ENCODE measurements around the gene TSPAN13.

TSPAN13 gene

DNA sequence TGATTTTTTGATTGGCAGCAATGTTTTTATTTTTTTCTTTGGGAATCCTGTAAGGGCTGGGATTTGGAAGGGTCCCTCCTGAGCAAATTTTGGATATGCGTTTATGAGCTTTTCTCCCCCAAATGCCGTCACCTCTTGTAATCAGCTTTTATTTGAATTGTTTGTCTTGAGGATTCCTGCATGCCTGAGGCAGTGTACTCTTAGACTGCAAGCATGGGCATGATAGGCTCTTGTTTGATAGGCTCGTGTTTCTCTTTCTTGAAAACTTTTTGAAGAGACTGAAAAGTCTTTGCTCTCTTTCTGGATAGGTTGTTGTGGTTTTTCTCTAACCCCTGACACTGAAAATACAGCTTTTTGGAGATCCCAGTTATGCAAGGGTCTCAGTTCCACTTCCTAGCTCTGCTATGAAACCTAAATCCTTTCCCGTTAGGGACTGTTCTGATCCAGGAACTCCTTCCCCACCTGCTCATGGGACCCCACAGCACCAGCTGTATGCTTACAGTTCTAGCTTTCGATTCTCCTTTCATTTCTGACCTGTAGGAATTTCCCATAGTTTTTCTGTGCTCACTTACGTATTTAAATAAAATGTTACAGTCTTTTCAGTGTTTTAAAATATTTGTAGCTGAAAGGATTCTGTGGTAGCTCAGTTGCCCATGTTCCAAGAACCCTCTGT, 17.2 kb downstream of the TSPAN13 start:
- DNase-seq (ENCODE audit: low read depth): peak; percentile 8
- TF ChIP-seq, protein P1, sequence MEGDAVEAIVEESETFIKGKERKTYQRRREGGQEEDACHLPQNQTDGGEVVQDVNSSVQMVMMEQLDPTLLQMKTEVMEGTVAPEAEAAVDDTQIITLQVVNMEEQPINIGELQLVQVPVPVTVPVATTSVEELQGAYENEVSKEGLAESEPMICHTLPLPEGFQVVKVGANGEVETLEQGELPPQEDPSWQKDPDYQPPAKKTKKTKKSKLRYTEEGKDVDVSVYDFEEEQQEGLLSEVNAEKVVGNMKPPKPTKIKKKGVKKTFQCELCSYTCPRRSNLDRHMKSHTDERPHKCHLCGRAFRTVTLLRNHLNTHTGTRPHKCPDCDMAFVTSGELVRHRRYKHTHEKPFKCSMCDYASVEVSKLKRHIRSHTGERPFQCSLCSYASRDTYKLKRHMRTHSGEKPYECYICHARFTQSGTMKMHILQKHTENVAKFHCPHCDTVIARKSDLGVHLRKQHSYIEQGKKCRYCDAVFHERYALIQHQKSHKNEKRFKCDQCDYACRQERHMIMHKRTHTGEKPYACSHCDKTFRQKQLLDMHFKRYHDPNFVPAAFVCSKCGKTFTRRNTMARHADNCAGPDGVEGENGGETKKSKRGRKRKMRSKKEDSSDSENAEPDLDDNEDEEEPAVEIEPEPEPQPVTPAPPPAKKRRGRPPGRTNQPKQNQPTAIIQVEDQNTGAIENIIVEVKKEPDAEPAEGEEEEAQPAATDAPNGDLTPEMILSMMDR (conservative IDR thresholded peaks at IDR 0.05; ENCODE audit: low read depth, low read length): no peak
- no peak overlapping the region for H3K4me3 ChIP-seq (ENCODE audit: low read depth, low read length)

DNA sequence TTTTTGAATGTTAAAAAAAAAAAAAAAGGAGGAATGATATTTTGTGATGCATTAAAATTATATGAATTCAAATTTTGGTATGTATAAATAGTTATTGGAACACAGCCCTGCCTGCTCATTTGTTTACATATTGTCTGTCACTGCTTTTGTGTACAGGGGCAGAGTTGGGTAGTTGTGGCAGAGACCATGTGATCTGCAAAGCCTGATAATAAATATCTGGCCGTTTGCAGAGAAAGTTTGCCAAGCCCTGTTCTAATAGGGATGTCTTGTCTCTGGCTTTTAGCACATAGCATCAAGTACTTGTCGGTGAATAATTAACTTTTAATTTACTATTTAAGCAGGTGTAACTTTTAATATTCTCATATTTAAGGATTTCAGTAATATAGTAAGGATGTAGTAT, 19.8 kb downstream of the TSPAN13 start:
- no peak overlapping the region for H3K4me3 ChIP-seq (ENCODE audit: low read depth, low read length)
- TF ChIP-seq, protein P1 (conservative IDR thresholded peaks at IDR 0.05; ENCODE audit: low read depth, low read length): no peak
- DNase-seq (ENCODE audit: low read depth): no peak

DNA sequence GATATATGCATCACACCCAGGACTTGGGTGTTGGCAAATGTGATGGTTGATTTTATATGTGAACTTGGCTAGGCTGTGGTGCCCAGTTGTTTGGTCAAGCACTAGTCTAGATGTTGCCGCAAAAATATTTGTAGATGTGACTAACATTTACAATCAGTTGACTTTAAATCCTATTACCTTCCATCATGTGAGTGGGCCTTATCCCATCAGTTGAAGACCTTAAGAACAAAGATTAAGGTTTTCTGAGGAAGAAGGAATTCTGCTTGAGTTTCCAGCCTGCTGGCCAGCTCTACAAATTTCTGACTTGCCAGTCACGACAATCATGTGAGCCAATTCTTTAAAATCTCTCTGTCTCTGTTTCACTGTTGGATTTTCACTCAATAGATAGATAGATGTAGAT, 20.3 kb downstream of the TSPAN13 start:
- TF ChIP-seq, protein P1 (conservative IDR thresholded peaks at IDR 0.05; ENCODE audit: low read depth, low read length): no peak
- DNase-seq (ENCODE audit: low read depth): no peak
- no peak overlapping the region for H3K4me3 ChIP-seq (ENCODE audit: low read depth, low read length)

DNA sequence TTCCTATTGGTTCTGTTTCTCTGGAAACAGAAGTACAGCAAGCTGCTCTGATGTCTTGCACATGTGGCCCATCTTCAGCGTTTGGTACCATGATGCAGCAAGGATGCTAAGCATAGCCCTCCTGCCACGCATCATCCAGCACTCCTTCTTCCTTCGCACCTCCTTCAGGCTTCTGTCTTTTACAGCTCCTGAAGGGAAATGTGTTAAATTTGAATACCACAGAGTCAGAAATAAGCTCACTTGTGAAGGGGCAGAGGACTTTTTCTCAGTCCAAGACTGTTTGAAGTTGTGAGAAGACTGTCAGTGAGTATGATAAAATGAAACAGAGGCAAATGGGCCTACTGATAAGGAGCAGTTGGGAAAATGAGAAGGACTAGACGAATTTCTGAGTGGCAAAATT, 20.7 kb downstream of the TSPAN13 start:
- no peak overlapping the region for H3K4me3 ChIP-seq (ENCODE audit: low read depth, low read length)
- no peak for DNase-seq (ENCODE audit: low read depth)
- TF ChIP-seq, protein P1 (conservative IDR thresholded peaks at IDR 0.05; ENCODE audit: low read depth, low read length): no peak

DNA sequence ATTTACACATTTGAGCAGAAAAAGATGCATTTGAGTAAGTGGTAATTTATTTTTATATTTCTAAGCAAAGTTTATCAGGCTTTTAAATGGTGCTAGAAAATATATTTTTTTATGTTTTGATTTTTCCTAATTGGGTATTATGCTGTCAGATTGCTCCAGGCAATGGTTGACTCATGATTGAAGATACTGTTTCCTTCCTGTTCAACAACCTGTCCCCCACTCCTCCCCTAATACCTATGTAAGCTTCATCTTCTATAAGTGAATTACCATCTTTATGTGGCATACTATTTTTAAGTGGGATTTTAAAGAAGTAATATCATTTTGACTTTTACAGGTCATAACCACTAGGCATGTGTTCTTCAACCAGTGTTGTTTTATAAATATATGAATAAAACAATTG, 21.4 kb downstream of the TSPAN13 start:
- TF ChIP-seq, protein P1 (conservative IDR thresholded peaks at IDR 0.05; ENCODE audit: low read depth, low read length): no peak
- no peak for DNase-seq (ENCODE audit: low read depth)
- H3K4me3 ChIP-seq (ENCODE audit: low read depth, low read length): no peak overlapping the region

DNA sequence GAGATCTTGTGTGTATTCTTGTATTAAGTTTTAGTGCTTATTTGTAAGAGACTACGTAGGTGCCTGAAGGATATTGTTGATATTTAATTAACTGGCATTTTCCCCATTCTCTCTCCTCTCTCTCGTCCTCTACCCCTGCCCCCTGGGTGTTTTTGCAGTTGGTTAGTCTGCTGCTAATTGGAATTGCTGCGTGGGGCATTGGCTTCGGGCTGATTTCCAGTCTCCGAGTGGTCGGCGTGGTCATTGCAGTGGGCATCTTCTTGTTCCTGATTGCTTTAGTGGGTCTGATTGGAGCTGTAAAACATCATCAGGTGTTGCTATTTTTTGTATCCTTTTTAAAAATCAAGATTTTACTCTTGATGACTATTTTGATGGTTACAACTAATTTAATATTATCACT, 22.5 kb downstream of the TSPAN13 start:
- no peak for DNase-seq (ENCODE audit: low read depth)
- TF ChIP-seq, protein P1 (conservative IDR thresholded peaks at IDR 0.05; ENCODE audit: low read depth, low read length): no peak
- H3K4me3 ChIP-seq (ENCODE audit: low read depth, low read length): no peak overlapping the region

DNA sequence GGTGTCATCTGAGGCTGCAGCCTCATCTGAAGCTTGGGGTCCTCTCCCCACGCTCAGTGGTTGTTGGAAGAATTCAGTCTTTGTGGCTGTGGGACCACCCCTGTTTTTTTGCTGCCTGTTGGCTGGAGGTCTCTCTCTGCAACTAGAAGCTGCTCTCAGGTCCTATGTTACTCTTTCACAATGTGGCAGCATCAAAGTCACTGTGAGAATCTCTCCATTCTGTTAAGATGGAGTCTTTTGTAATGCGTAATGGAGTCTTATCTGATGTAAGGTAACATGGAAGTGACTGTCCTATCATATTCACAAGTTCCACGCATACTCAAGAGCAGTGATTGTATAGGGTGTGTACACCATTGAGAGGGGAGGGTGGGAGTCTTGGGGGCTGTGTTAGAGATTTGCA, 24.9 kb downstream of the TSPAN13 start:
- no peak for DNase-seq (ENCODE audit: low read depth)
- TF ChIP-seq, protein P1 (conservative IDR thresholded peaks at IDR 0.05; ENCODE audit: low read depth, low read length): no peak
- no peak overlapping the region for H3K4me3 ChIP-seq (ENCODE audit: low read depth, low read length)

Data from choroid plexus epithelial cell (primary cell).